Dermis microvascular lymphatic vessel endothelial cell (primary cell): Measurements from ENCODE around the gene KLHL42. TPM values are rescaled to one million over a fixed set of nuclear protein-coding genes. Genes with fewer than 3 reads are reported as not detected.

Experiments used
- DNase-seq, 2 donors: peaks; one replicate each; pipeline versions ENCODE4 v3.0.0 to v3.0.0-alpha.2; 2010; ENCODE audit warnings: low read depth in 2 of 2
- total RNA-seq: library from RNA; depleted of rRNA; stranded (reverse); fragments of >200 nt; gene quantifications from 2 replicates; pipeline ENCODE4 v1.2.1, GENCODE V29; 2014

KLHL42 gene
- total RNA-seq, 1 donor from 2014 or later: 14.6 TPM

- DNase-seq: no peak
Observed at GRCh38 chr12:27852117-27852516, 72.1 kb downstream of the KLHL42 start.

Other genes with a start within 250 kb of the KLHL42 start
- gene REP15, start 83.8 kb upstream of the KLHL42 start, total RNA-seq: 5.4 and 12.3 TPM in 2 replicates
- 27.6 and 33.8 TPM in 2 replicates for gene MRPS35, start 69.4 kb upstream of the KLHL42 start, total RNA-seq
- not detected in 2 replicates for gene MANSC4, start within 50 bp of the KLHL42 start, total RNA-seq
- under 0.01 TPM in 1 of 2 replicates, not detected in the other for gene PTHLH, start 192.5 kb downstream of the KLHL42 start, total RNA-seq